Fibroblast of lung (primary cell): ENCODE measurements around the gene METTL22.

Experiments used
- EZH2 ChIP-seq: IDR thresholded peaks from 2 replicates; pipeline ENCODE4 v1.5.1; 2012; ENCODE audit warnings: low read length, control low read depth, mild to moderate bottlenecking; ENCODE audit errors: missing control alignments
- TF ChIP-seq, protein P1 (sequence below), 2 donors: IDR thresholded peaks in 1 of 2; conservative IDR thresholded peaks in 1 of 2; 1 replicate in 1 of 2; 2 replicates in 1 of 2; pipeline ENCODE4 v1.5.1; 2011 to 2012; ENCODE audit warnings: low read length in 2 of 2, control low read depth in 1 of 2, inconsistent platforms in 1 of 2, low read depth in 1 of 2, mild to moderate bottlenecking in 1 of 2

DNA sequence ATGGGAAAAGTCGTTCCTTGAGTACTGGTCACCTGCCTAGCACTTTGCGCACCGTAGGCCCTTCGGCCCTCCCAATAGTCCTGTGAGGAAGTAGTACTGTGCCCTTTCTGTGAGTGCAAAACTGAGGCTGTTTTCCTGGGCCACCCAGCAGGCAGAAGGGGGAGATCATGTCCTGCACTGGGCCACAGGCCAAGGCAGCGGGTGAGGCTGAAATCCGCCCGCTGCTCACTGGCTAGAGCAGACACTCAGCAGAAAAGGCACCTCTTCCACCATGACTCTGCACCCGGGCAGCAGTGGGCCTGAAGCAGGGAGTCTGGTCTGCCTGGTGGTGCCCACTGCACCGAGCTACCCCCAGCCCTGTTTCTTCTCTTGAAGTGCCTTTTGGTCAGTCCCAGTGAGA, 20.2 kb downstream of the METTL22 start:
- TF ChIP-seq, protein P1, sequence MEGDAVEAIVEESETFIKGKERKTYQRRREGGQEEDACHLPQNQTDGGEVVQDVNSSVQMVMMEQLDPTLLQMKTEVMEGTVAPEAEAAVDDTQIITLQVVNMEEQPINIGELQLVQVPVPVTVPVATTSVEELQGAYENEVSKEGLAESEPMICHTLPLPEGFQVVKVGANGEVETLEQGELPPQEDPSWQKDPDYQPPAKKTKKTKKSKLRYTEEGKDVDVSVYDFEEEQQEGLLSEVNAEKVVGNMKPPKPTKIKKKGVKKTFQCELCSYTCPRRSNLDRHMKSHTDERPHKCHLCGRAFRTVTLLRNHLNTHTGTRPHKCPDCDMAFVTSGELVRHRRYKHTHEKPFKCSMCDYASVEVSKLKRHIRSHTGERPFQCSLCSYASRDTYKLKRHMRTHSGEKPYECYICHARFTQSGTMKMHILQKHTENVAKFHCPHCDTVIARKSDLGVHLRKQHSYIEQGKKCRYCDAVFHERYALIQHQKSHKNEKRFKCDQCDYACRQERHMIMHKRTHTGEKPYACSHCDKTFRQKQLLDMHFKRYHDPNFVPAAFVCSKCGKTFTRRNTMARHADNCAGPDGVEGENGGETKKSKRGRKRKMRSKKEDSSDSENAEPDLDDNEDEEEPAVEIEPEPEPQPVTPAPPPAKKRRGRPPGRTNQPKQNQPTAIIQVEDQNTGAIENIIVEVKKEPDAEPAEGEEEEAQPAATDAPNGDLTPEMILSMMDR (conservative IDR thresholded peaks at IDR 0.05 in 1 of 2, IDR thresholded peaks at IDR 0.05 in 1 of 2; ENCODE audit: low read depth in 1 of 2, low read length in 2 of 2), result no peak
- TF ChIP-seq EZH2, result no peak
